Prostate gland (tissue), 2 donors: Measurements from ENCODE around the gene SMPX. TPM values are rescaled to one million over a fixed set of nuclear protein-coding genes. Genes with fewer than 3 reads are reported as not detected.

ENCODE experiments used
- DNase-seq: peaks from one replicate; pipeline ENCODE4 v3.0.0-alpha.2; 2019; ENCODE audit warnings: low spot score
- H3K27ac ChIP-seq, 2 donors: fragments of 200-600 bp; sonication (generic); 2 replicates each; pipeline ENCODE4 v1.5.1; 2017 to 2019
- H3K27me3 ChIP-seq: fragments of 200-600 bp; sonication (generic); replicated peaks from 2 replicates; pipeline ENCODE4 v1.5.1; 2019; ENCODE audit not compliant: insufficient read depth
- H3K36me3 ChIP-seq, 2 donors: fragments of 200-600 bp; sonication (generic); 1 replicate in 1 of 2; 2 replicates in 1 of 2; pipeline versions ENCODE4 v1.5.1 to v1.8.1; 2017 to 2019
- H3K4me1 ChIP-seq: fragments of 200-600 bp; sonication (generic); replicated peaks from 2 replicates; pipeline ENCODE4 v1.5.1; 2019
- H3K4me3 ChIP-seq, 2 donors: fragments of 200-600 bp; sonication (generic); 2 replicates each; pipeline ENCODE4 v1.5.1; 2017 to 2019
- H3K9me3 ChIP-seq: fragments of 200-600 bp; sonication (generic); 2 replicates; pipeline ENCODE4 v1.5.1; 2017
- POLR2A ChIP-seq: fragments of 450-650 bp; IDR thresholded peaks from one replicate; pipeline ENCODE4 v1.6.1; 2016; ENCODE audit warnings: antibody characterized with exemption, mild to moderate bottlenecking
- POLR2AphosphoS5 ChIP-seq: sonication (generic); formaldehyde crosslinking; IDR thresholded peaks from one replicate; pipeline ENCODE4 v1.6.1; 2017; ENCODE audit warnings: antibody characterized with exemption
- WGBS: methylation state at CpG from one replicate; pipeline ENCODE4 v1.1.5; 2018; 5-methylcytosine and 5-hydroxymethylcytosine counted together
- intact Hi-C: fragments of 100-400 bp; cut with DNase I; formaldehyde crosslinking; loops from one replicate; pipeline ENCODE4 v1.14.2; 2022
- total RNA-seq, 2 donors: library from RNA; depleted of rRNA; stranded (reverse); fragments of >200 nt; gene quantifications; one replicate each; pipeline ENCODE4 v1.1.0, GENCODE V29; 2016
- TF ChIP-seq, protein P1 (sequence below), 4 experiments: fragments of 200-600 bp in 2 of 4; fragments of 450-650 bp in 2 of 4; sonication (generic) in 2 of 4; IDR thresholded peaks; 1 replicate in 3 of 4; 2 replicates in 1 of 4; pipeline ENCODE4 v1.5.1; 2016 to 2019; ENCODE audit warnings: antibody characterized with exemption in 4 of 4, mild to moderate bottlenecking in 2 of 4, moderate library complexity in 2 of 4

SMPX gene
- total RNA-seq, 2 donors from 2014 or later: 4.2 TPM; not detected in 1

DNA sequence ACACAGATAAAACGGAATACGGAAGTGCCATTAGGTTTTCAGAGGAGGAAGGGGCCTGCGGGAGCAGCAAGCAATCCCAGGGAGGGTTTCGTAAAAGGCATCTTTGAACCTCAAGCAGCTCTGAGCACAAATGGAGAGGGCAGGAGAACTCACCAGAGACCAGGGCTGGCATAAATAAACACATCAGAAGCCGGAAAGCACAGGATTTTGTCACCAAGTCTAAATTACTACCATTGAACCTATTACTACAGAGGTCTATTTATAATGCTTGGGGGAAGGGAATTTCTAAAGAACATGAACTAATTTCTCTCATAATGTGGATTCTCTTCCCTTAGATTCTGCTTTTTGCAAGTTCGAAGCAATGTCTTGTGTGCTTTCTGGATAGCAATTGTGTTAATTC lies 41.9 kb upstream of the SMPX start:
- Histone ChIP-seq H3K4me3 (no peak overlapping the region), H3K4me1 (no peaks in the 10 kb centered on the region), H3K27me3 (no peaks in the 10 kb centered on the region), H3K36me3 (no peaks in the 10 kb centered on the region), H3K27ac (no peak overlapping the region), H3K9me3 (no peaks in the 10 kb centered on the region)
- 83% methylated on average over 6 of the region's 6 CpGs for WGBS
- no peak for TF ChIP-seq POLR2AphosphoS5
- no peak for TF ChIP-seq POLR2A
- TF ChIP-seq, protein P1, sequence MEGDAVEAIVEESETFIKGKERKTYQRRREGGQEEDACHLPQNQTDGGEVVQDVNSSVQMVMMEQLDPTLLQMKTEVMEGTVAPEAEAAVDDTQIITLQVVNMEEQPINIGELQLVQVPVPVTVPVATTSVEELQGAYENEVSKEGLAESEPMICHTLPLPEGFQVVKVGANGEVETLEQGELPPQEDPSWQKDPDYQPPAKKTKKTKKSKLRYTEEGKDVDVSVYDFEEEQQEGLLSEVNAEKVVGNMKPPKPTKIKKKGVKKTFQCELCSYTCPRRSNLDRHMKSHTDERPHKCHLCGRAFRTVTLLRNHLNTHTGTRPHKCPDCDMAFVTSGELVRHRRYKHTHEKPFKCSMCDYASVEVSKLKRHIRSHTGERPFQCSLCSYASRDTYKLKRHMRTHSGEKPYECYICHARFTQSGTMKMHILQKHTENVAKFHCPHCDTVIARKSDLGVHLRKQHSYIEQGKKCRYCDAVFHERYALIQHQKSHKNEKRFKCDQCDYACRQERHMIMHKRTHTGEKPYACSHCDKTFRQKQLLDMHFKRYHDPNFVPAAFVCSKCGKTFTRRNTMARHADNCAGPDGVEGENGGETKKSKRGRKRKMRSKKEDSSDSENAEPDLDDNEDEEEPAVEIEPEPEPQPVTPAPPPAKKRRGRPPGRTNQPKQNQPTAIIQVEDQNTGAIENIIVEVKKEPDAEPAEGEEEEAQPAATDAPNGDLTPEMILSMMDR (IDR thresholded peaks at IDR 0.05): no peak
- intact Hi-C loops: no loop called here
- DNase-seq: no peak

DNA sequence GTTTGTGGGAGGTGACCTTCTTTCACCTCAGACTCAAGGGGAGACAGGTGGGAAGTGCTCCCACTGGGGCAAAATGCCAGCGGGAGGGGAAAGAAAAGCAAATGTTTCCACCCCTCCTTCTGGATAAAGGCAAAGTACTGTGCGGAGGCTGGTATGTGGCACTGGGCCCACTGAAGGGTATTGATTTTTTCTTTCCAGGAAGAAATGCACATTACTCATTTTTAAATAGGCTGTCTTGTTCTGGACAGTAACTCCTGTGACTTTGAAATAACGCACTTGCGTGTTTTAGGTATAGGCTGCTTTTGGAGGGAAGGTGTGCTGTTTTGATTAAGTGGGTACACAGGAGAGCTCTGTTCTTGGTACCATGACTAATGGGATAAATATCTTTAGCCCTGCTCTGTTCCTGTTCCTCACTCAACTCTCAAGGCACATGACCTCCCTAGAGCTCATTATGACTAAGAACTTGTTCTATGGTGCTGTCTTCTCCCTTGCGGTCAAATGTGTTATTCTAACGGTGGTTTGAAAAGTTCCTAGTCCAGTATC lies 40.8 kb upstream of the SMPX start:
- Histone ChIP-seq H3K4me1 (no peaks in the 10 kb centered on the region), H3K36me3 (no peaks in the 10 kb centered on the region), H3K27ac (no peak overlapping the region), H3K4me3 (no peak overlapping the region), H3K27me3 (no peaks in the 10 kb centered on the region), H3K9me3 (no peaks in the 10 kb centered on the region)
- no peak for TF ChIP-seq POLR2A
- TF ChIP-seq POLR2AphosphoS5: no peak
- TF ChIP-seq, protein P1 (IDR thresholded peaks at IDR 0.05): no peak
- WGBS: 48% methylated on average over 6 of the region's 6 CpGs
- intact Hi-C loops: no loop called here
- no peak for DNase-seq

DNA sequence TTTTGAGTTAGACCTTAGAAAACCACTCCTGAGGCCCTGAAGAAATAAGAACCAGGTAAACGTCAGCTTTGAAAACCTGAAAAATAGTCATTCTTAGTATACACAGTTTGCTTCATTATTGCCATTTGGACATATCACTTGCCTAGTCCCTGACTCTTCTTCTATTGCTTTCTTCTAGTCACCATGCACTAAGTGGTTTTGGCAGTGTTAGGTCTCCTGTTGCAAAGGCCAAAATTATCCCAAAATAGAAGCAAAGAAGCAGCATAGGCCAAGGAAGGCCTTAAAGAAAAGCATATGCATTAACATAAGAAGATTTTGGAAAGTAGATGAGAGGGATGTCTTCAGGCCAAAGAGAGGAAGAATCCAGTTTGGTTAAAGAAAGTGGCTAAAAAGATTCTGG lies 24.1 kb upstream of the SMPX start:
- intact Hi-C loops: no loop called here
- no peaks in the 10 kb centered on the region for H3K9me3 ChIP-seq
- no peak for DNase-seq
- H3K27me3 ChIP-seq: no peaks in the 10 kb centered on the region
- H3K36me3 ChIP-seq: no peaks in the 10 kb centered on the region
- 83% methylated on average over 1 of the region's 1 CpG for WGBS
- no peak for TF ChIP-seq POLR2A
- H3K27ac ChIP-seq: no peak overlapping the region
- no peak overlapping the region for H3K4me3 ChIP-seq
- no peaks in the 10 kb centered on the region for H3K4me1 ChIP-seq

DNA sequence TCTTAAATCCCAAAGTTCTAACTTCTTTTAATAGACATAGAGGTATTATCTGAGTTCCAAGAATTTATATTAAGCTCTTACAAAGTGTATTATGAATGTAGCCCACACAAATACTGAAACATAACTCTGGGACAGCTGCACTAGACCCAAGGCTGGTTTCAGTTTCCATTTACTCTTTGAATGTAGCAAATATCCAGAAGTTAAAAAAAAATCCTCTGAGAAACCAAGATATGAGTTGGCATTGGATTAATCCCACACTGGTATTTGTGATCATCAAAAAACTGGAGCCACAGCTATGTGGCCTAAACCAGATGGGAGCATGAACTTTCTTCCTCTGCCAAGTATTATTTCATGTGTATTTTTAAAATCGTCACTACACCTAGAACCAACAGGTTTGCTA lies 23.6 kb upstream of the SMPX start:
- no peak for DNase-seq
- no peaks in the 10 kb centered on the region for H3K9me3 ChIP-seq
- H3K4me3 ChIP-seq: no peak overlapping the region
- intact Hi-C loops: no loop called here
- H3K27ac ChIP-seq: no peak overlapping the region
- no peaks in the 10 kb centered on the region for H3K27me3 ChIP-seq
- H3K4me1 ChIP-seq: no peaks in the 10 kb centered on the region
- WGBS: 75% methylated on average over 1 of the region's 1 CpG
- no peaks in the 10 kb centered on the region for H3K36me3 ChIP-seq
- TF ChIP-seq POLR2A: no peak
- TF ChIP-seq, protein P1 (IDR thresholded peaks at IDR 0.05): no peak
- no peak for TF ChIP-seq POLR2AphosphoS5

DNA sequence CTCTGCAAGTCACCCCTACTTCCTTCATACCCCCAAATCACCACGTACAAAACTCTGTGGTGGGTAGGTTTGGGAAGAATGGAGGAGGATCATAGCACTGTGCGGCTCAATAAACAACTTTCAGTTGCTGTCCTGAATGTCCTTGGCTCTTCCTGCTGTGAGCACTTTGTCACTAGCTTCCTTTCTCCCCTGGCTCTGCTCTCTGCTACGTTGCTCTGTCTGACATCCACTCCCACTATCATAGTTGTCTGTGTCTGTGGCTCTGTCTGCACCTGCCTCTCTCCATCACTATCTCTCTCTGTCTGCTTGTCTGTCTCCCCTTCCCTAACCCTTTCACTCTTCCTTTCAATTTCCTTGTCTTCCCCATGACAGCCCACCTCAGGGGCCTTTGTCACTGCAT lies 21.2 kb upstream of the SMPX start:
- Histone ChIP-seq H3K4me3 (no peak overlapping the region), H3K27me3 (no peaks in the 10 kb centered on the region), H3K27ac (no peak overlapping the region), H3K4me1 (no peaks in the 10 kb centered on the region), H3K36me3 (no peaks in the 10 kb centered on the region), H3K9me3 (no peaks in the 10 kb centered on the region)
- 63% methylated on average over 3 of the region's 3 CpGs for WGBS
- TF ChIP-seq, protein P1 (IDR thresholded peaks at IDR 0.05): no peak
- no peak for TF ChIP-seq POLR2A
- TF ChIP-seq POLR2AphosphoS5: no peak
- DNase-seq: no peak
- intact Hi-C loops: no loop called here
